Immature natural killer cell (primary cell): ENCODE results near the gene GEN1. TPM values are rescaled to one million over a fixed set of nuclear protein-coding genes. Genes with fewer than 3 reads are reported as not detected.
A peak's percentile ranks its signal among the peaks of the same experiment; 100 is the strongest.

Source experiments
- DNase-seq, 3 donors: peaks; one replicate each; pipeline ENCODE4 v3.0.0; 2022; ENCODE audit warnings: mixed read lengths in 1 of 3
- H3K27ac Mint-ChIP-seq, 6 donors: one replicate each; pipeline ENCODE4 v1.8.0; 2020; ENCODE audit warnings: mixed read lengths in 6 of 6, mild to moderate bottlenecking in 5 of 6, inconsistent platforms in 4 of 6, moderate library complexity in 3 of 6
- H3K27me3 Mint-ChIP-seq, 3 donors: one replicate each; pipeline ENCODE4 v1.8.0; 2020 to 2021; ENCODE audit warnings: low read depth in 3 of 3, mild to moderate bottlenecking in 3 of 3, mixed read lengths in 3 of 3, moderate library complexity in 3 of 3, inconsistent platforms in 1 of 3
- H3K36me3 Mint-ChIP-seq, 3 donors: one replicate each; pipeline ENCODE4 v1.8.0; 2020; ENCODE audit warnings: mixed read lengths in 3 of 3, inconsistent platforms in 2 of 3, mild to moderate bottlenecking in 2 of 3
- H3K4me1 Mint-ChIP-seq, 2 donors: one replicate each; pipeline ENCODE4 v1.8.0; 2020; ENCODE audit warnings: inconsistent platforms in 2 of 2, mild to moderate bottlenecking in 2 of 2, mixed read lengths in 2 of 2, moderate library complexity in 1 of 2
- H3K4me3 Mint-ChIP-seq, 5 donors: one replicate each; pipeline ENCODE4 v1.8.0; 2020; ENCODE audit warnings: mild to moderate bottlenecking in 5 of 5, mixed read lengths in 5 of 5, inconsistent platforms in 3 of 5, moderate library complexity in 3 of 5
- H3K9me3 Mint-ChIP-seq, 6 donors: one replicate each; pipeline ENCODE4 v1.8.0; 2020; ENCODE audit warnings: mild to moderate bottlenecking in 6 of 6, mixed read lengths in 6 of 6, inconsistent platforms in 4 of 6, moderate library complexity in 3 of 6
- polyA plus RNA-seq, 3 donors: library from polyadenylated mRNA; unstranded; fragments of 300-500 nt; fragmentation: Illumina TruSeq; gene quantifications; one replicate each; pipeline ENCODE4 v1.2.3, GENCODE V29; 2021

The GEN1 gene
- polyA plus RNA-seq, result 1 to 10 TPM in 1 of 3 donors, not detected in 2; 2.3 TPM

GRCh38 chr2:17753803-17754663 lies at the start of gene GEN1, which contains the start of gene SMC6:
Gene GEN1, plus strand, starts transcription at chr2:17754138. Its CDS starts 5,806 bp downstream, at chr2:17759944.
Gene SMC6, minus strand, starts transcription at chr2:17753810. Its CDS starts 7,864 bp downstream, at chr2:17745946.
- H3K27ac Mint-ChIP-seq, result peak within 1 kb of the TSS; percentile 94 to 98 (median 96)
- no peaks in the 10 kb centered on the region for H3K36me3 Mint-ChIP-seq
- peak within 1 kb of the TSS; percentile 91 to 94 (median 93) for H3K4me3 Mint-ChIP-seq
- H3K27me3 Mint-ChIP-seq, result peaks cover 7 to 8% (median 8%) of the 10 kb centered on the region in 3 donors
- H3K4me1 Mint-ChIP-seq, result peaks cover 27 to 41% of the 10 kb centered on the region in 2 donors
- peak; percentile 92 to 95 (median 93) for DNase-seq
- H3K9me3 Mint-ChIP-seq, result no peaks in the 10 kb centered on the region

GRCh38 chr2:17706845-17707244 lies 47.1 kb upstream of the GEN1 start:
- no peak overlapping the region for H3K27ac Mint-ChIP-seq
- H3K9me3 Mint-ChIP-seq, result no peaks in the 10 kb centered on the region
- H3K4me3 Mint-ChIP-seq, result no peak overlapping the region
- peaks cover under 1 to 38% (median 11%) of the 10 kb centered on the region in 3 donors for H3K36me3 Mint-ChIP-seq
- H3K4me1 Mint-ChIP-seq, result no peaks in the 10 kb centered on the region
- no peak for DNase-seq
- H3K27me3 Mint-ChIP-seq, result no peaks in the 10 kb centered on the region

GRCh38 chr2:17708501-17708900 lies 45.4 kb upstream of the GEN1 start:
- Mint-ChIP-seq H3K9me3 (no peaks in the 10 kb centered on the region), H3K27me3 (peaks cover 0 to 1% (median 0%) of the 10 kb centered on the region in 3 donors), H3K4me3 (no peak overlapping the region), H3K36me3 (peaks cover 11 to 42% (median 16%) of the 10 kb centered on the region in 3 donors), H3K27ac (no peak overlapping the region), H3K4me1 (no peaks in the 10 kb centered on the region)
- DNase-seq, result no peak

- Mint-ChIP-seq H3K36me3 (peaks cover 22 to 49% (median 23%) of the 10 kb centered on the region in 3 donors), H3K9me3 (no peaks in the 10 kb centered on the region), H3K27ac (no peak overlapping the region), H3K4me3 (no peak overlapping the region), H3K4me1 (no peaks in the 10 kb centered on the region), H3K27me3 (peaks cover 0 to 1% (median 0%) of the 10 kb centered on the region in 3 donors)
- no peak for DNase-seq
These were observed 44.0 kb upstream of the GEN1 start for GRCh38 chr2:17709897-17710296.

- Mint-ChIP-seq H3K27ac (no peak overlapping the region), H3K4me1 (no peaks in the 10 kb centered on the region), H3K4me3 (no peak overlapping the region), H3K9me3 (no peaks in the 10 kb centered on the region), H3K36me3 (peaks cover 23 to 52% (median 27%) of the 10 kb centered on the region in 3 donors), H3K27me3 (peaks cover 0 to 1% (median 0%) of the 10 kb centered on the region in 3 donors)
- no peak for DNase-seq
These were observed 43.2 kb upstream of the GEN1 start for GRCh38 chr2:17710547-17711248.

- no peak for DNase-seq
- Mint-ChIP-seq H3K4me1 (no peaks in the 10 kb centered on the region), H3K27ac (no peak overlapping the region), H3K36me3 (peaks cover 23 to 44% (median 29%) of the 10 kb centered on the region in 3 donors), H3K4me3 (no peak overlapping the region), H3K9me3 (no peaks in the 10 kb centered on the region), H3K27me3 (peaks cover 0 to 1% (median 0%) of the 10 kb centered on the region in 3 donors)
These were observed 40.6 kb upstream of the GEN1 start for GRCh38 chr2:17713291-17713690.

GRCh38 chr2:17717666-17718065 lies 36.3 kb upstream of the GEN1 start:
- Mint-ChIP-seq H3K36me3 (peaks cover 18 to 46% (median 34%) of the 10 kb centered on the region in 3 donors), H3K27ac (no peak overlapping the region), H3K4me1 (no peaks in the 10 kb centered on the region), H3K4me3 (no peak overlapping the region), H3K27me3 (peaks cover 0 to 1% (median 0%) of the 10 kb centered on the region in 3 donors), H3K9me3 (no peaks in the 10 kb centered on the region)
- no peak for DNase-seq

GRCh38 chr2:17718689-17719088 lies 35.2 kb upstream of the GEN1 start:
- H3K27ac Mint-ChIP-seq, result no peak overlapping the region
- H3K36me3 Mint-ChIP-seq, result peaks cover 10 to 38% (median 27%) of the 10 kb centered on the region in 3 donors
- no peak overlapping the region for H3K4me3 Mint-ChIP-seq
- H3K27me3 Mint-ChIP-seq, result no peaks in the 10 kb centered on the region
- DNase-seq, result no peak
- H3K4me1 Mint-ChIP-seq, result no peaks in the 10 kb centered on the region
- no peaks in the 10 kb centered on the region for H3K9me3 Mint-ChIP-seq

GRCh38 chr2:17719562-17720371 lies 34.2 kb upstream of the GEN1 start:
- peak; percentile 2 to 7 (median 6) for DNase-seq
- Mint-ChIP-seq H3K27me3 (no peaks in the 10 kb centered on the region), H3K9me3 (no peaks in the 10 kb centered on the region), H3K4me1 (no peaks in the 10 kb centered on the region), H3K36me3 (peaks cover under 1 to 29% (median 20%) of the 10 kb centered on the region in 3 donors), H3K4me3 (no peak overlapping the region), H3K27ac (peak overlapping the region in 1 of 6 donors; percentile 9)

- H3K9me3 Mint-ChIP-seq, result no peaks in the 10 kb centered on the region
- peaks cover 10 to 25% (median 13%) of the 10 kb centered on the region in 3 donors for H3K36me3 Mint-ChIP-seq
- no peak overlapping the region for H3K27ac Mint-ChIP-seq
- DNase-seq, result no peak
- no peaks in the 10 kb centered on the region for H3K4me1 Mint-ChIP-seq
- no peak overlapping the region for H3K4me3 Mint-ChIP-seq
- no peaks in the 10 kb centered on the region for H3K27me3 Mint-ChIP-seq
These were observed 25.7 kb upstream of the GEN1 start for GRCh38 chr2:17728210-17728609.

- DNase-seq, result no peak
- no peaks in the 10 kb centered on the region for H3K4me1 Mint-ChIP-seq
These were observed 24.1 kb upstream of the GEN1 start for GRCh38 chr2:17729880-17730279.

GRCh38 chr2:17733599-17733998 lies 20.3 kb upstream of the GEN1 start:
- Mint-ChIP-seq H3K27me3 (no peaks in the 10 kb centered on the region), H3K4me3 (no peak overlapping the region), H3K36me3 (peaks cover 28 to 40% (median 36%) of the 10 kb centered on the region in 3 donors), H3K4me1 (no peaks in the 10 kb centered on the region), H3K9me3 (no peaks in the 10 kb centered on the region), H3K27ac (no peak overlapping the region)
- DNase-seq, result no peak

More at GRCh38 chr2:17729880-17730279, 24.1 kb upstream of the GEN1 start:
- Mint-ChIP-seq H3K27me3 (no peaks in the 10 kb centered on the region), H3K4me3 (no peak overlapping the region), H3K27ac (no peak overlapping the region), H3K9me3 (no peaks in the 10 kb centered on the region), H3K36me3 (peaks cover 10 to 30% (median 17%) of the 10 kb centered on the region in 3 donors)

GRCh38 chr2:17735864-17736263 lies 18.1 kb upstream of the GEN1 start:
- no peaks in the 10 kb centered on the region for H3K27me3 Mint-ChIP-seq
- H3K36me3 Mint-ChIP-seq, result peaks cover 26 to 50% (median 41%) of the 10 kb centered on the region in 3 donors
- H3K9me3 Mint-ChIP-seq, result no peaks in the 10 kb centered on the region
- DNase-seq, result no peak
- H3K4me3 Mint-ChIP-seq, result no peak overlapping the region
- H3K27ac Mint-ChIP-seq, result peak overlapping the region in 1 of 6 donors; percentile 20
- no peaks in the 10 kb centered on the region for H3K4me1 Mint-ChIP-seq
